ENCODE results near the gene FHIP2A. TPM values are rescaled to one million over a fixed set of nuclear protein-coding genes. Genes with fewer than 3 reads are reported as not detected.
"Not testable (repeated sequence)": the region's sequence is repeated elsewhere in the genome, so short reads cannot be mapped to it uniquely, and the experiment has no call there.

Gene FHIP2A
- total and polyA plus RNA-seq, 2 experiments from 2014 or later = 6.7 to 11.8 TPM

- ATAC-seq; H4K20me1 ChIP-seq (replicated peaks; ENCODE audit: insufficient read depth); H2AFZ ChIP-seq; H3K79me2 ChIP-seq (replicated peaks; ENCODE audit: insufficient read depth); H3K4me3 ChIP-seq; H3K9me3 Mint-ChIP-seq; H3K4me1 ChIP-seq (ENCODE audit: insufficient read depth); H3K27ac ChIP-seq (ENCODE audit: low read depth); H3K4me2 ChIP-seq; H3K27me3 Mint-ChIP-seq (ENCODE audit: insufficient read depth, low read depth, poor library complexity); H3K36me3 ChIP-seq (ENCODE audit: insufficient read depth); H3K4me3 Mint-ChIP-seq; H3K27me3 ChIP-seq (ENCODE audit: insufficient read depth); H3K4me1 Mint-ChIP-seq; H3F3A ChIP-seq (replicated peaks; ENCODE audit: low read depth); H3K9me2 ChIP-seq (ENCODE audit: insufficient read depth); DNase-seq (ENCODE audit: low spot score): not testable (repeated sequence)
- H3K27ac Mint-ChIP-seq = peak overlapping the region; percentile 44; the same call in 1 of the 2 replicates
- H3K36me3 Mint-ChIP-seq (ENCODE audit: low read depth) = peaks cover 15% of the 10 kb centered on the region; the same call in 2 of the 3 replicates
Measured at GRCh38 chr10:114857288-114857565, 35.6 kb downstream of the FHIP2A start.

- DNase-seq (ENCODE audit: low spot score) (no peak), ATAC-seq (no peak)
- Histone ChIP-seq H3K4me2 (no peak overlapping the region), H3K4me3 (no peak overlapping the region), H4K20me1 (replicated peaks; ENCODE audit: insufficient read depth) (no peaks in the 10 kb centered on the region), H3K9me2 (ENCODE audit: insufficient read depth) (no peaks in the 10 kb centered on the region), H3K27ac (ENCODE audit: low read depth) (no peak overlapping the region), H3F3A (replicated peaks; ENCODE audit: low read depth) (no peaks in the 10 kb centered on the region), H3K27me3 (ENCODE audit: insufficient read depth) (no peaks in the 10 kb centered on the region), H2AFZ (no peak overlapping the region), H3K4me1 (ENCODE audit: insufficient read depth) (0 out of 2 replicates have a peak, but pooled peaks cover 4% of the 10 kb centered on the region), H3K79me2 (replicated peaks; ENCODE audit: insufficient read depth) (no peaks in the 10 kb centered on the region), H3K36me3 (ENCODE audit: insufficient read depth) (no peaks in the 10 kb centered on the region; the same call in 1 of the 2 replicates)
- Mint-ChIP-seq H3K4me1 (no peaks in the 10 kb centered on the region), H3K27ac (no peak overlapping the region), H3K9me3 (no peaks in the 10 kb centered on the region), H3K36me3 (ENCODE audit: low read depth) (peaks cover 15% of the 10 kb centered on the region; the same call in 2 of the 3 replicates), H3K4me3 (no peak overlapping the region), H3K27me3 (ENCODE audit: insufficient read depth, low read depth, poor library complexity) (peaks cover 3% of the 10 kb centered on the region)
- TF ChIP-seq, protein P1, sequence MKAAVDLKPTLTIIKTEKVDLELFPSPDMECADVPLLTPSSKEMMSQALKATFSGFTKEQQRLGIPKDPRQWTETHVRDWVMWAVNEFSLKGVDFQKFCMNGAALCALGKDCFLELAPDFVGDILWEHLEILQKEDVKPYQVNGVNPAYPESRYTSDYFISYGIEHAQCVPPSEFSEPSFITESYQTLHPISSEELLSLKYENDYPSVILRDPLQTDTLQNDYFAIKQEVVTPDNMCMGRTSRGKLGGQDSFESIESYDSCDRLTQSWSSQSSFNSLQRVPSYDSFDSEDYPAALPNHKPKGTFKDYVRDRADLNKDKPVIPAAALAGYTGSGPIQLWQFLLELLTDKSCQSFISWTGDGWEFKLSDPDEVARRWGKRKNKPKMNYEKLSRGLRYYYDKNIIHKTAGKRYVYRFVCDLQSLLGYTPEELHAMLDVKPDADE (IDR thresholded peaks at IDR 0.05) = no peak
- TF ChIP-seq CREB1 (CRISPR knock-in tag; IDR thresholded peaks at IDR 0.05; ENCODE audit: low read depth) (no peak), STAT1 (IDR thresholded peaks at IDR 0.05; ENCODE audit: unreplicated experiment) (no peak), ZNF331 (CRISPR knock-in tag; IDR thresholded peaks at IDR 0.05; ENCODE audit: low read depth) (no peak), JUNB (IDR thresholded peaks at IDR 0.05; ENCODE audit: unreplicated experiment) (no peak), NANOG (IDR thresholded peaks at IDR 0.05; ENCODE audit: borderline replicate concordance) (no peak), EZH2 (IDR thresholded peaks at IDR 0.05; ENCODE audit: low read depth, unreplicated experiment) (no peak), ZNF114 (CRISPR knock-in tag; IDR thresholded peaks at IDR 0.05) (no peak)
- TF ChIP-seq, protein P2, sequence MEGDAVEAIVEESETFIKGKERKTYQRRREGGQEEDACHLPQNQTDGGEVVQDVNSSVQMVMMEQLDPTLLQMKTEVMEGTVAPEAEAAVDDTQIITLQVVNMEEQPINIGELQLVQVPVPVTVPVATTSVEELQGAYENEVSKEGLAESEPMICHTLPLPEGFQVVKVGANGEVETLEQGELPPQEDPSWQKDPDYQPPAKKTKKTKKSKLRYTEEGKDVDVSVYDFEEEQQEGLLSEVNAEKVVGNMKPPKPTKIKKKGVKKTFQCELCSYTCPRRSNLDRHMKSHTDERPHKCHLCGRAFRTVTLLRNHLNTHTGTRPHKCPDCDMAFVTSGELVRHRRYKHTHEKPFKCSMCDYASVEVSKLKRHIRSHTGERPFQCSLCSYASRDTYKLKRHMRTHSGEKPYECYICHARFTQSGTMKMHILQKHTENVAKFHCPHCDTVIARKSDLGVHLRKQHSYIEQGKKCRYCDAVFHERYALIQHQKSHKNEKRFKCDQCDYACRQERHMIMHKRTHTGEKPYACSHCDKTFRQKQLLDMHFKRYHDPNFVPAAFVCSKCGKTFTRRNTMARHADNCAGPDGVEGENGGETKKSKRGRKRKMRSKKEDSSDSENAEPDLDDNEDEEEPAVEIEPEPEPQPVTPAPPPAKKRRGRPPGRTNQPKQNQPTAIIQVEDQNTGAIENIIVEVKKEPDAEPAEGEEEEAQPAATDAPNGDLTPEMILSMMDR (conservative IDR thresholded peaks at IDR 0.05; ENCODE audit: low read depth in 2 of 2) = no peak
- TF ChIP-seq, protein P3, sequence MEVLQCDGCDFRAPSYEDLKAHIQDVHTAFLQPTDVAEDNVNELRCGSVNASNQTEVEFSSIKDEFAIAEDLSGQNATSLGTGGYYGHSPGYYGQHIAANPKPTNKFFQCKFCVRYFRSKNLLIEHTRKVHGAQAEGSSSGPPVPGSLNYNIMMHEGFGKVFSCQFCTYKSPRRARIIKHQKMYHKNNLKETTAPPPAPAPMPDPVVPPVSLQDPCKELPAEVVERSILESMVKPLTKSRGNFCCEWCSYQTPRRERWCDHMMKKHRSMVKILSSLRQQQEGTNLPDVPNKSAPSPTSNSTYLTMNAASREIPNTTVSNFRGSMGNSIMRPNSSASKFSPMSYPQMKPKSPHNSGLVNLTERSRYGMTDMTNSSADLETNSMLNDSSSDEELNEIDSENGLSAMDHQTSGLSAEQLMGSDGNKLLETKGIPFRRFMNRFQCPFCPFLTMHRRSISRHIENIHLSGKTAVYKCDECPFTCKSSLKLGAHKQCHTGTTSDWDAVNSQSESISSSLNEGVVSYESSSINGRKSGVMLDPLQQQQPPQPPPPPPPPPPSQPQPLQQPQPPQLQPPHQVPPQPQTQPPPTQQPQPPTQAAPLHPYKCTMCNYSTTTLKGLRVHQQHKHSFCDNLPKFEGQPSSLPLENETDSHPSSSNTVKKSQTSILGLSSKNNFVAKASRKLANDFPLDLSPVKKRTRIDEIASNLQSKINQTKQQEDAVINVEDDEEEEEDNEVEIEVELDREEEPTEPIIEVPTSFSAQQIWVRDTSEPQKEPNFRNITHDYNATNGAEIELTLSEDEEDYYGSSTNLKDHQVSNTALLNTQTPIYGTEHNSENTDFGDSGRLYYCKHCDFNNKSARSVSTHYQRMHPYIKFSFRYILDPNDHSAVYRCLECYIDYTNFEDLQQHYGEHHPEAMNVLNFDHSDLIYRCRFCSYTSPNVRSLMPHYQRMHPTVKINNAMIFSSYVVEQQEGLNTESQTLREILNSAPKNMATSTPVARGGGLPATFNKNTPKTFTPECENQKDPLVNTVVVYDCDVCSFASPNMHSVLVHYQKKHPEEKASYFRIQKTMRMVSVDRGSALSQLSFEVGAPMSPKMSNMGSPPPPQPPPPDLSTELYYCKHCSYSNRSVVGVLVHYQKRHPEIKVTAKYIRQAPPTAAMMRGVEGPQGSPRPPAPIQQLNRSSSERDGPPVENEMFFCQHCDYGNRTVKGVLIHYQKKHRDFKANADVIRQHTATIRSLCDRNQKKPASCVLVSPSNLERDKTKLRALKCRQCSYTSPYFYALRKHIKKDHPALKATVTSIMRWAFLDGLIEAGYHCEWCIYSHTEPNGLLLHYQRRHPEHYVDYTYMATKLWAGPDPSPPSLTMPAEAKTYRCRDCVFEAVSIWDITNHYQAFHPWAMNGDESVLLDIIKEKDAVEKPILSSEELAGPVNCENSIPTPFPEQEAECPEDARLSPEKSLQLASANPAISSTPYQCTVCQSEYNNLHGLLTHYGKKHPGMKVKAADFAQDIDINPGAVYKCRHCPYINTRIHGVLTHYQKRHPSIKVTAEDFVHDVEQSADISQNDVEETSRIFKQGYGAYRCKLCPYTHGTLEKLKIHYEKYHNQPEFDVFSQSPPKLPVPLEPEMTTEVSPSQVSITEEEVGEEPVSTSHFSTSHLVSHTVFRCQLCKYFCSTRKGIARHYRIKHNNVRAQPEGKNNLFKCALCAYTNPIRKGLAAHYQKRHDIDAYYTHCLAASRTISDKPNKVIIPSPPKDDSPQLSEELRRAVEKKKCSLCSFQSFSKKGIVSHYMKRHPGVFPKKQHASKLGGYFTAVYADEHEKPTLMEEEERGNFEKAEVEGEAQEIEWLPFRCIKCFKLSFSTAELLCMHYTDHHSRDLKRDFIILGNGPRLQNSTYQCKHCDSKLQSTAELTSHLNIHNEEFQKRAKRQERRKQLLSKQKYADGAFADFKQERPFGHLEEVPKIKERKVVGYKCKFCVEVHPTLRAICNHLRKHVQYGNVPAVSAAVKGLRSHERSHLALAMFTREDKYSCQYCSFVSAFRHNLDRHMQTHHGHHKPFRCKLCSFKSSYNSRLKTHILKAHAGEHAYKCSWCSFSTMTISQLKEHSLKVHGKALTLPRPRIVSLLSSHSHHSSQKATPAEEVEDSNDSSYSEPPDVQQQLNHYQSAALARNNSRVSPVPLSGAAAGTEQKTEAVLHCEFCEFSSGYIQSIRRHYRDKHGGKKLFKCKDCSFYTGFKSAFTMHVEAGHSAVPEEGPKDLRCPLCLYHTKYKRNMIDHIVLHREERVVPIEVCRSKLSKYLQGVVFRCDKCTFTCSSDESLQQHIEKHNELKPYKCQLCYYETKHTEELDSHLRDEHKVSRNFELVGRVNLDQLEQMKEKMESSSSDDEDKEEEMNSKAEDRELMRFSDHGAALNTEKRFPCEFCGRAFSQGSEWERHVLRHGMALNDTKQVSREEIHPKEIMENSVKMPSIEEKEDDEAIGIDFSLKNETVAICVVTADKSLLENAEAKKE (CRISPR knock-in tag; IDR thresholded peaks at IDR 0.05) = no peak
Measured at GRCh38 chr10:114857922-114858629, 36.5 kb downstream of the FHIP2A start.
